ENCODE measurements around the gene CASP6.

The CASP6 gene

DNA sequence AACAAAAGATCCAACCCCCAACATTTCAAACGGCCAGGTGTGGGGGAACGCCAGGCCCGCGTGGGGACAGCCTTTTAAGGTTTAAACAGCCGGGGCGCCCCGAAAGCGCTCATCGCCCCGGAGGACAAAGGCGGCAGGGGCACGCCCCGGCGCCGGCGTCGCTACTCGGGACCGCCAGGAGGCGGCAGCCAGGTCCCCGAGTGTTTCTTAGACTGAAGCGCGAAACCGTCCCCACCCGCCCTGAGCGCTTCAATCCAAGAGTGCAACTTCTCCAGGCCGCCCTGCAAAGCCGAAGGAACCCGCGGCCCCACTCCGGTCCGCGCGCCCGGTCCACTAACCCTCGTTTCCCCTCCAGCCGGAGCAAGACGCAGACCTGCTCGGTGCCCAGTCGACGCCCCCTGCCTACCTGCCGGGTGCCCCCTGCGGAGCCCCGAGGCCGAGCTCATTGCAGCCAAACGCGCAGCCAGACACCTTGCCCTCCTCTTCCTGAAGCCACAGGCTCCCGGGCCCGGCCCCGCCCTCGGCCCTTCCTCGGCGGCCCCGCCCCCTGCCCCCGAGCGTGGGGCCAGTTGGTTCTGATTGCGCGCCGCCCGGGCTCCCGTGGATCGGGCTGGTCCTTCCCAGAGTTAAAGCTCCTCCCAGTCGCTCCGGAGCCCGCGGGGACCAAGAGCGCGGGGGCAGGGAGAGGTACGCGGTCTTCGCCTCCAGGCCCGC, at the start of gene CASP6:
Gene CASP6, minus strand, starts transcription at position 496 of the 714 bp plus-strand sequence. Its CDS starts 50 bp downstream, at position 446.
- DNase-seq (ENCODE audit: low read depth): peak; percentile 60

DNA sequence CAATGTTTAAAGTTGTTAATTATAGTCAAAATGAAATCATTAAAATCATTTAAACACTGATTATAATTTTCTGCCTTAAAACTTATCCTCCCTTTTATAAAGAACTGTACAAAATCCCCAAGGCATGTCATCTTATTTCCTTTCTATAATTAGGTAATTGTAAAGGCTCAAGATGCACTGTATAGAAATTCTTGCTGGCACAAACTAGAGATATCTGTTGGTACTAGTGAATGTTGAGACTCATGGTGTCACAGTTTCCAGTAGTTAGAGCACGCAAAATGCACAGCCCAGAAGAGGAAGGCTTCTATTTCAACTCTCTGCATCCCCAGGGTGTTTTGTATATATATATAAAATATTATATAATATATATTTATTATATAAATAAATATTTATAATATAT, 49.3 kb upstream of the CASP6 start:
- DNase-seq (ENCODE audit: low read depth): no peak

DNA sequence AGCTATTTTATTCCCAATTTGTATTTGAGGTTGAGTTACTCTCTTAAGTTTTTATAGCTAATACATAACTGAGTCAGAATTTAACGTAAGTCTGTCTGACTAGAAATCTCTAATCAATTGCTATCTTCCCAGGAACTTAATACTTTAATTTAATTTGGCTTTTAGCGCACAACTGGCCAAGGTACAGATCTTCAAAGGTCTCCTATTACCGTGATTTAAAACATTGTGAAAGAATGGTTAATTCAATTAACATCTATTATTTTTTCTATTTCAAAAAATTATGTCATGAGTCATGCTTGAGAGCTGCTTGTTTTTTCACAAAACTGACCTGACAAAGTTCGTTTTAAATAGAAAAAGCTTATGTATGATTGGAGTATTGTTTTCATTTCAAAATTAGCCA, 48.6 kb upstream of the CASP6 start:
- no peak for DNase-seq (ENCODE audit: low read depth)

DNA sequence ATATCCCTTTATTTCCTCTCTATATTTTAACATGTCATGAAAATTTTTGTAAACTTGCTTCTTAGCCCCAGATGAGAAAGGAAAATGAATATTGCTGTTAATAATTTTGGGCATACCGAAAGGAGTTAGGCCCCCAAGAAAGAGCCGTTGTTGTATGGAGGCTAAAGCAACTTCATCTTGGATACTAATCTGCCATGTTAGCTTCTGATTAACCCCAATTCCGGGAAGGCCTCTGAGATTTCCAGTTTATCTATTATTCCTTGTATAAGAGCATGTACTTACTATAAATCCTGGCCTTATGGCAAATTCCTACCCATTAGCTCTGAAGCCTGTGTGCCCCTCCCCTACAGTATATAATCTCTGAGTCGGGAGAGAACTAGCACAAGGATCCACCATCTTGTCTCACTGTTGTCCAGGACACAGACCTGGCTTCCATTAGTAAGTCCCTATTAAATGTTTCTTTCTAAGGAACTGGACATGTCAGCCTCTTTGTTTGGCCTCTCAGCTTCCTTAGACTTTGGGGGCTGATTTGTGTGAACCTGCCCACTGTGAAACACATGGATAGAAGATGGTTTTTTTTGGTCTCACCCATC, 47.5 kb upstream of the CASP6 start:
- DNase-seq (ENCODE audit: low read depth): no peak

DNA sequence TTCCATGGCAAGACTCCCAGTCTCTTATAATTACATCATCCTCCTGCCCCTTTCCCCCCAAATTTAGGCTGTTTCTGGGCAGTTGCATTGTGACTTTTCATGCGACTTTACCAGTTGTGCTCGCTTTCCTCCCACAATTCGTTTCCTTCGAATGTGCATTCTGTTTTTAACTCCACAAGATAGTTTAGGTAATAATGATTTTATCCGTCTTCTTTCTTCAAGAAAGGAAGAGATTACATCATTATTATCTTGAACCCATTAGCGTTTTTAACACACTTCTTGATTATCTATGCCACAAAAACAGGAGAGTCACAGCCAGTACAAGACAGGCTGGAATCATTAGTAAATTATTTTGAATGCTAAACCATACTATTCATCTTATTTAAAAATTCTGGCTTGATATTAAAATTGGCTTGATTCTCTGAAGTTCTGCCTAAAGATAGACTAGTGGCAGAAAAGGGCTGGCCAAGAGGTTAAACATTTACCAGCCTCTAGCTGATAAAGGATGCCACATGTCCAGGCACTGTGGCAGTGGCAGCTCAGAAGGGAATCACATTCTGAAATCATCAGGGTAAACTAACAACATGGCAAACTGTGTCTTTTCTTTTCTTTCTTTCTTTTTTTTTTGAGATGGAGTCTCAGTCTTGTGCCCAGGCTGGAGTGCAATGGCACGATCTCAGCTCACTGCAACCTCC, 46.3 kb upstream of the CASP6 start:
- DNase-seq (ENCODE audit: low read depth): no peak

DNA sequence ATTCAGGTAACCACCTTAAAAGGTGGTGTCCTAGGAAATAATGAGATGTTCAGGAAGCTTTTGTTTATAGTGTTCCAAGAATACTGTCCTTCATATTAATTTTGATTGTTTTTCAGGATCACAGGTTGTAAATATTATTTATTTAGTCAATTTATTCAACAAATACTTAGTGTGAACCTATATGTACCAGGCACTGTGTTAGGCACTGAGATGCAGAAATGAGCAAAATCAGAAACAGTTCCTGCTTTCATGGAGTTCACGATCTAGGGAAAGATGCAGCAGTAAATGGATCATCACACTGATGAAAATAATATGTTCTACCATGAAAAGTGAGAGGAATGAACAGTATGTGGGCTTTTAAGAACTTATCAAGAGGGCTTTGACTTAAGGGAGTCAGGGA, 44.9 kb upstream of the CASP6 start:
- DNase-seq (ENCODE audit: low read depth): no peak

DNA sequence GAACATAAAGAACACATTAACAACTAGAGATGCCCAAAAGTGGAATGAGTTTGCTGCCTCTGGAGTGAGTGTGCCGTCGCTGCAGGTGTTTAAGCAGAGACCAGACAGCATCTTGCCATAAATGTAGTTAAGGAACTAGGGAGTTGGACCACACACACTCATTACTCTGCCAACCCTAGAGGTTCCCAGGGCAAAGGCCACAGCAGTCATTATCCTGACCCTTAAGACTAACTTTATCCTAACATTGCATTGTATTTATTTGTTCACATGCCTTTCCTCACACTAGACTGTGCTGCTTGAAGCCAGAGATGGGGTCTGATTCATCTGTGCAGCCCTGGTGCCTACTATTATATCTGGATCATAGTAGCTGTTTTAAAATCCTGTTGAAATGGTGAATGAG, 43.5 kb upstream of the CASP6 start:
- no peak for DNase-seq (ENCODE audit: low read depth)

DNA sequence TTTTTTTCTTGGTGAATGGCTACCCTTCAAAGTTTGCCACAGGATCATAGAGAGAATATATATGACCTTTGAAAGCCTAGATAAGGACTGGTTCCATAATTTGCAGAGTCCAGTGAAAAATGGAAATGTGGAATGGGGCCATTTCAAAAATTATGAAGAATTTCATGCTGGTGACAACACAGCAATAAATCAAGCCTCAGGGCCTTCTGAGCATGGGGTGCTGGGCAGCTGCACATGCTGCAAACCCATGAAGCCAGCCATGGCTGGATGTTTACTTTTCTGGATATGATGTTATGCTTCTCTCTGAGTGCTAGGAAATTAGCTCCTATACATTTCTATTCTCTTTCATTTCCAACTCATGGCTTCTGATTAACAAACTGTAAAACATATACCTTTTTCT, 42.6 kb upstream of the CASP6 start:
- DNase-seq (ENCODE audit: low read depth): no peak

DNA sequence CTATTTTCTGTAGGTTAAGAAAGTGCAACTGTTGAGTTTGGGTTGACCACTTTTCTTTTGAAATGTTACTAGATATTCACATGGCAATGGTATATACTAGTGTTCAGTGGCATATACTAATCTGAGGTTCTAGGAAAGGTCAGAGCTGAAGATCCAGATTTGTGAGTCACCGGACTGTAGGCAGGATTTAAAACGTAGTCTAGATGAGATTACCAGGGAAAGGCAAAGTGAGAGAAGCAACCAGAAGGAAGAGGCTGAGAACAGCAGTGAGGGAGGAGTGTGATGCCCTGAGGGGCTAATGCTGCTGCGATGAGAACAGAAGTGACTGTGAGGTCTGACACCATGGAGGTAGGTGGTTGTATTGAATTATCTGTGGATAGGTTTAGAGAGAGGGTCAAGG, 36.3 kb upstream of the CASP6 start:
- DNase-seq (ENCODE audit: low read depth): no peak

DNA sequence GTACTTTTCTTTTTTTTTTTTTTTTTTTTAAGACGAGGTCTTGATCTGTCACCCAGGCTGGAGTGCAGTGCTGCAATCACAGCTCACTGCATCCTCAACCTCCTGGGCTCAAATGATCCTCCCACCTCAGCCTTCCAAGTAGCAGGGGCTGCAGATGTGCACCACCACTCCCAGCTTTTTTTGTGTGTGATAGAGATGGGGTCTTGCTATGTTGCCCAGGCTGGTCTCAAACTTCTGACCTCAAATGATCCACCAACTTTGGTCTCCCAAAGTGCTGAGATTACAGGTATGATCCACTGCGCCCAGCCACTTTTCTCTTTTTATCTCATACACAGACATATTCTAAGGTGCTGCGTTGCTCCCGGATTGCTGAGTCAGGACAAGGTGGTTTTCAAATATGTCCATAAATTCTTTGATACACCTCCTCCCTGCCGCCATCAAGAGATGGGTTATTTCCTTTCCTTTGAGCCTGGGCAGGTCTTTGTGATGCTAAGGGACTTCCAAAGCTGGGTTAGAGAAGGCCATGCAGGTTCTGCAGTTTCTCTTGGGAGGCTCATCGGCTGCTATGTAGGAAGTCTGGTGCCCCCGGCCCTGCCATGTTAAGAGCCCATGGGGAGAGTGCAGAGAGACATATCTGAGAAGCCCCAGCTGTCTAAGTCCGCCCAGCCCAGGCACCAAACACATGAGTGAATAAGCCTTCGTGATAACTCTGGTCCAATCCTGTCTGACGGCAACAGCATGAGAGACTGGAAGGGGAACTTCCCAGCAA, 35.0 kb upstream of the CASP6 start:
- no peak for DNase-seq (ENCODE audit: low read depth)

DNA sequence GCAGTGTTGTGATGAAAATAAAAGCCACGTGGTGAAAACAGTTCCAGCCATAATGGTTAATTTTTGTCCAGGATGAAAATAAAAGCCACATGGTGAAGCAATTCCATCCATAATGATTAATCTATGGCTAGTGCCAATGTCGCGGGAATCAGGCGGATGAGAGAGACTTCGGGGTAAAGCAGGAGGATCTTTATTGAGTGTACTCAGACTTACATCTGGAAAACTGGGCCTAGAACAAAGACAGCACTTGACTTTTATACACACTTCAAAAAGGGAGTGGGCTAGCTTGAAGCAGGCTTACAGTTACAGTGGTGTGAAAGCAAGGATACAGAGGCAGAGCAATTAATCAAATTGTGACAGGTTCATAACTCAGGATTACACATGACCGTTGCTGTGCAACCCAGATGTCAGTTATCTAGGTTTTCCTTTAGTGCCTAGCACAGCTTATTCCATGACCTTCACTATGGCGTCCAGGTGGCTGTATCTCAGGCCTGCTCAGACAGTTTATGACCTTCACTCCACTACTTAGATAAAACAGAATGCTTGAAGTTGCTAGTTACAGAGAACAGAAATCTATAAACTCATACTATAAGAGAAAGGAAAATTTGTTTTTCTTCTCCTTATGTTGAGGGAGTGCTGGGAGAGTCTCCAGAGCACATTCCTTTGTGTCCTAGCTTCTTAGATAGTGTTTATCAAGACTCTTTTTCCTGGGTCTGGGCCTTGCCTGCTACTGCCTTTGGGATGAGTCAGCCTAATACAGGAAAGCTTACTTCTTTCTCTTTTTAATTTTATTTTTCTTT, 32.5 kb upstream of the CASP6 start:
- DNase-seq (ENCODE audit: low read depth): no peak

DNA sequence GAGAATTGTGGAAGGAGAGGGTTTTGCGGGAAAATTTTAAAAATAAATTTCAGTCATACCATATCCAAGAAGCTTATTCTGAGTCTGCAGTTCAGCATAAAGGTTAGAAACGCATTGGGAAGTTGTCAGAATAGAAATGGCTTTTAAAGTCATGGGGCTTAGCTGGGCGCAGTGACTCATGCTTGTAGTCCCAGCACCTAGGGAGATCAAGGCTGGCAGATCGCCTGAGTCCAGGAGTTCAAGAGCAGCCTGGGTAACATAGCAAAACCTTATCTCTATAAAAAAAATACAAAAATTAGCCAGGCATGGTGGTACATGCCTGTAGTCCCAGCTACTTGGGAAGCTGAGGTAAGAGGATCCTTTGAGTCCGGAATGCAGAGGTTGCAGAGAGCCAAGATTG, 30.5 kb upstream of the CASP6 start:
- no peak for DNase-seq (ENCODE audit: low read depth)

DNA sequence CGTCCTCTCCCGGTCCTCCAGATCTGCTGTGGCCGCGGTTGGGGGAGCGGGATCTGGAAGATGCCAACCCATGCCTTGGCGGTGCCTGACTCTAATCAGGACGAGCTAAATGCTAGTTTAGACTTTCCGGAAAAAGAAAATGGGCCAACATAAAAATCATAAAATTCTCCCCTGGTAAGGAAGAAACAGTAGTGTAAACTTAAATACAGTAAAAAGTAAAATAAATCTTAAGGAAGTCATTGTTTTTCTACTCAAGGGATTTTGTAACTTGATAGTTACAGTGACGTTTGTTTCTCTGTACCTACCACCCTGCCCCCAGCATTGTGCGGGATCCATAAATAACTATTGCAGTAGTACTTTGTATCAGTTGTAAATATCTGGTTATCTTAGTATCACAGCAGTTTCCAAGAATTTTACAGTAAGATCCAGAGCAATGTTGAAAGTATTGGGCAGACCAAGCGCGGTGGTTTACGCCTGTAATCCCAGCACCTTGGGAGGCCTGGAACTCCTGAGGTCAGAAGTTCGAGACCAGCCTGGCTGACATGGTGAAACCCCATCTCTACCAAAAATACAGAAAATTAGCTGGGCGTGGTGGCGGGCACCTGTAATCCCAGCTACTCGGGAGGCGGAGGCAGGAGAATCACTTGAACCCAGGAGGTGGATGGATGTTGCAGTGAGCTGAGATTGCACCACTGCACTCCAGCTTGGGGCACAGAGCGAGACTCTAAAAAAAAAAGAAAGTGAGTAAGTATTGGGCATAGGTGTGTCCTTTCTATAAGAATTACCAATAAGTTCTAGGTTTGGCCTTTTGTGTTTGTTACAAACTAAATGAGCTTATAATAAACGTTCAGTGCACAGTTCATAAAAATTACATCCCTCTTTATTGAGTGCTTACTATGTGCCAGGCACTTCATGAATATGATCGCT, 27.6 kb upstream of the CASP6 start:
- DNase-seq (ENCODE audit: low read depth): no peak

DNA sequence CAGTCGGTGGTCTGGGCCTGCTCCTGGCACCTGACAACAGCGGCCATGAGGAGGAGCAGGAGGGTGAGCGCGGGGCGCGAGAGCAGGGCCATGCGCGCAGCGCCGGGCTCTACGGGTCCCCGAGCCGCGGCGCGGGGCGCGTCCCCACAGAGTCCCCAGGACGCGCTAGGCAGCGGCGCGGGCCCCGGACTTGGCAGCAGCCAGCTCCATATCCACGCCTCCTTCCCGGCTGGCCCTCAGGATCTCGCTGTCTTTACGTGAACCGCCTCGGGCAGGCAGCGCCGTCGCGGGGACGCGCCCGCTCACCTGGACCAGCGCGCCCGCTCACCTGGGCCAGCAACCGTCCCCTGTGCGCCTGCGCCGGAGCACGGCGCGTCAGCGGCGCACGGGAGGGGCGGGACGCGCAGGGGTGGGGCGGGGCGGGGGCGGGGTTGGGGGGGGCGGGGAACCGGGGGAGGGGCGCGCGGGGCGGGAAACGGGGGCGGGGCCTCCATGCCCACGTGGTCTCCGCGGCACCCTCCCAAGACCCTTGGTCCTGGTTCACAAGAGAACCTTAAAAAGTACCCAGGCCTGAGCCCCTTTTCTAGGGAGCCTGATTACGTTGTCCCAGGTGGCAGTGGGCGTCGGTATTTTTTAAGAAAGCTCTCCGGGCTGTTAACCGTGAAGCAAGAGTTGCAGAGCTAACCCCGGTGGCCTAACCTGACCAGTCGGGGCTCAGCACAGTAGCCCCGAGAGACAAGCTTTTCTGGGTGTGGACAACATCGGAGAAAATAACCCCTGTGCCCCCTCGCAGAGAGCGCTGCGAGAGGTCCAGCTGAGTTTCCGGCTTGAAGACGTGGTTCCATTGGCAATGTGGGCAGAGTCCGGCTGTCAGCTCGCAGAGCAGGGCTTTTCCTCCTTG, 26.7 kb upstream of the CASP6 start, which contains the start of gene PLA2G12A:
Gene PLA2G12A, minus strand, starts transcription at position 353 of the 901 bp plus-strand sequence. Its CDS starts 261 bp downstream, at position 92.
- peak; percentile 70 for DNase-seq (ENCODE audit: low read depth)

DNA sequence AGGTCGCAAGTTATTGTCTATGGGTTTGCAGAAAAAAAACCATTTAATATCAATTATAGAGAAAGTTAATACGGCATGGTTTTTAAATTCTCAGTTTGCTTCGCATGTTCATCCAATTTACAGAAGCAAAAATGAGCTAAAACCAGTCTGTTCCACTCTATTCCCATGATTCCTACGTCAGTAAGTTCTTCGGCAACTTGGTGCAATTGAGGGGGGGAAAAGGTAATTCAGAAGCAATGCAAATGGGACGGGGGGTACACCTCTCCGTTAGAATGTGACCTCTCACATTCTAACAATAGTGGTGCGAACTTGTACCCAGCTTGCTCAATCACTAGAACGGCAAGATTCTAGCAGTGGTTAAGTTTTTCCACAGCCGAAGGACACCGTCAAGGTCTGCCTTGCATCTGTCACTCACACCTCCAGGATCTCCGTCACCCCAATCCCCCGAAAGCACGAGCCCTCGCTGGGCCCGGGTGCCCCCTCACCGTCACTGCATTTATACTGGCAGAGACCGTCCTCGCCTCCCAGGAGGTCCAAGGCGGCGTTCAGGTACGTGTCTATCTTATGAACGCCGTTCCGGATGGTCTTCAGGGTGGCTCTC, 26.0 kb upstream of the CASP6 start:
- DNase-seq (ENCODE audit: low read depth): peak; percentile 28

DNA sequence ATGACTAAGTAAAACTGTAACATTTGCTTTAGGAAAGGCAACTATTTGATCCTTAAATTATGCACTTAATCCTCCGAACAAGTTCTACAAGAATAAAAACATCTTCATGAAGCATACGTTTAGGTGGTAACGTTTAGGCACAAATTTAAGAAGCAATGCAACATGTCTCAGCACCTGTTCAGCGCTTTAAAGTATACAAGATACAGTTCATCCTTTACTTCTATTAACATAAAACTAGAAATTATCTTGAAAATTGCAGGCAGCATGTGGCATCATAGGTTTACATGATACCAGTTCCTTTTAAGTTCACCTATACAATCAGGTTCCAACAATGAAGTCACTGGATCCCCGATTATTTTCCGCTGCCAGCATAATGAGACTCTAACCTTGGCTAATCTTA, 25.1 kb upstream of the CASP6 start:
- no peak for DNase-seq (ENCODE audit: low read depth)

DNA sequence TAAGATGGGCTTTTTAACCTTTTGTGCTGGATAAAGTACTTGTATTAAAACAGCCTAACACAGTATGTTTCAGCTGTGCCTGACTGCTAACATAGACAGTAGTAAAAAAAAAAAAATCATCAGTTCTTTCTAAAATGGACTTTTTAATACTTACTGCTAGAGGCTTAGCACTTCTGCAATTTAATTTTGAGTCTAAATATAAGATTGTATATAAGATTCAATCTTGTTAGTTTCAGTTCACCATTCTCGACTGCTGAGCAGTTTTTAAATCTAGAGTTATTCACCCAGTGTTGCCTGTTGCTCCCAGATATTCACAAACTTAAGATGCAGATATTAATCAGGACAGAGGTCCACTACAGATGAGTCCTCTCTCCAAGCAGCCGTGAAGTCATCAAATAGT, 19.9 kb upstream of the CASP6 start:
- no peak for DNase-seq (ENCODE audit: low read depth)

DNA sequence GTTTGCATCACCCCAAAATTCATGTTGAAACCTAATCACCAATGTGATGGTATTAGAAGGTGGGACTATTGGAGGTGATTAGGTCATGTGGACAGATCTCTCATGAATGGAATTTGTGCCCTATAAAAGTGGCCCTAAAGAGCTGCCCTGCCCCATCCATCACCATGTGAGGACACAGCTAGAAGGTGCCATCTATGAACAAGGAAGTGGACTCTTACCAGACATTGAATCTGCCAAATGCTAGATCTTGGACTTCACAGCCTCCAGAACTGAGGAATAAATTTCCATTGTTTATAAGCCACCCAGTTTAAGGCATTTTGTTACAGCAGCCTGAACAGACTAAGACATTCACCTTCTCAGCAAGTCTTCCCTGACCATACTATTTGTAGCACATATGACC, 19.1 kb upstream of the CASP6 start:
- no peak for DNase-seq (ENCODE audit: low read depth)

DNA sequence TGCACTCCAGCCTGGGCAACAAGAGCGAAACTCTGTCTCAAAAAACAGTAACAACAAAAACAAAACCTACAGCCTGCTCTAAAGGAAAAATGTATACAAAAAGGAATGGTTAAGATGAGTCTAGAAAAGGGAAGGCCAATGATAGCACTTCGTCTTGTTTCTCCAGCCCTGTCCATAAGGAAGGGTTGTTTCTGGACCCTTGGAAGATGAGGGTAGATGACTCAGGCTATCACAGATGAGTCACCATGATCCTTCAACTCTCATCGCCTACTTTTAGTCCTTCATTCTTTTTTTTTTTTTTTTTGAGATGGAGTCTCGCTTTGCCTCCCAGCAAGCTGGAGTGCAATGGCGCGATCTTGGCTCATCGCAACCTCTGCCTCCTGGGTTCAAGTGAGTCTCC, 17.8 kb upstream of the CASP6 start:
- no peak for DNase-seq (ENCODE audit: low read depth)
